Muscle layer of duodenum (tissue), 2 donors: ENCODE measurements around the gene ALAS2.

ENCODE experiments used
- H3K27ac ChIP-seq: one replicate; pipeline ENCODE4 v1.7.0; 2013; ENCODE audit warnings: mild to moderate bottlenecking, low read length
- H3K27me3 ChIP-seq: one replicate; pipeline ENCODE4 v1.7.0; 2013; ENCODE audit warnings: low read depth, mild to moderate bottlenecking, control low read depth, low read length
- H3K36me3 ChIP-seq, 2 donors: one replicate each; pipeline ENCODE4 v1.7.0; 2013; ENCODE audit warnings: low read length in 2 of 2, control low read depth in 1 of 2, mild to moderate bottlenecking in 1 of 2; ENCODE audit not compliant: insufficient read depth in 2 of 2, control insufficient read depth in 1 of 2
- H3K4me1 ChIP-seq, 2 donors: one replicate each; pipeline ENCODE4 v1.7.0; 2013; ENCODE audit warnings: low read length in 2 of 2, mild to moderate bottlenecking in 2 of 2, control low read depth in 1 of 2, moderate library complexity in 1 of 2; ENCODE audit not compliant: insufficient read depth in 2 of 2, control insufficient read depth in 1 of 2
- H3K4me3 ChIP-seq, 2 donors: one replicate each; pipeline ENCODE4 v1.7.0; 2013; ENCODE audit warnings: low read length in 2 of 2, low read depth in 1 of 2, mild to moderate bottlenecking in 1 of 2
- H3K9me3 ChIP-seq, 2 donors: one replicate each; pipeline ENCODE4 v1.7.0; 2013; ENCODE audit warnings: low read length in 2 of 2, control low read depth in 1 of 2, mild to moderate bottlenecking in 1 of 2; ENCODE audit not compliant: control insufficient read depth in 1 of 2
- donor health status: healthy.

ALAS2 gene

DNA sequence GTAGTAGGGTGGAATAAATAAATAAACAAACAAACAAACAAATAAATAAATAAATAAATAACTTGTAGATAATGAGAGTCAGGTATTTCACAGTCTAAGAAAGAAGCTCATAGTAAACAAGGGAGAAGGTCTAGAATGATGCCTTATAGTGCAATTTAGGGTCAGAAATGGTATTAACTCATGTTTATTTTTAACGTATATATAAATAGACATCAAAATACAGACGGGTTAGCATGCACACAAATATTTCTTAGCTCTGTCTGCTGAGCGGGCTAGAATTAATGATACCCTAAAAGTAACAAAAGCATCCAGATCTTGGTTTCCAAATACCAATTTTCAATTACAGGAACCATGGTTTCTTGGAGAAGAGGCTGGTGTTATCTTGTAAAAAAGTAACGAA lies 53.4 kb downstream of the ALAS2 start:
- no peaks in the 10 kb centered on the region for H3K36me3 ChIP-seq
- H3K4me1 ChIP-seq, result no peaks in the 10 kb centered on the region
- H3K27me3 ChIP-seq, result no peaks in the 10 kb centered on the region
- no peak overlapping the region for H3K4me3 ChIP-seq
- H3K9me3 ChIP-seq, result no peaks in the 10 kb centered on the region
- H3K27ac ChIP-seq, result no peak overlapping the region

DNA sequence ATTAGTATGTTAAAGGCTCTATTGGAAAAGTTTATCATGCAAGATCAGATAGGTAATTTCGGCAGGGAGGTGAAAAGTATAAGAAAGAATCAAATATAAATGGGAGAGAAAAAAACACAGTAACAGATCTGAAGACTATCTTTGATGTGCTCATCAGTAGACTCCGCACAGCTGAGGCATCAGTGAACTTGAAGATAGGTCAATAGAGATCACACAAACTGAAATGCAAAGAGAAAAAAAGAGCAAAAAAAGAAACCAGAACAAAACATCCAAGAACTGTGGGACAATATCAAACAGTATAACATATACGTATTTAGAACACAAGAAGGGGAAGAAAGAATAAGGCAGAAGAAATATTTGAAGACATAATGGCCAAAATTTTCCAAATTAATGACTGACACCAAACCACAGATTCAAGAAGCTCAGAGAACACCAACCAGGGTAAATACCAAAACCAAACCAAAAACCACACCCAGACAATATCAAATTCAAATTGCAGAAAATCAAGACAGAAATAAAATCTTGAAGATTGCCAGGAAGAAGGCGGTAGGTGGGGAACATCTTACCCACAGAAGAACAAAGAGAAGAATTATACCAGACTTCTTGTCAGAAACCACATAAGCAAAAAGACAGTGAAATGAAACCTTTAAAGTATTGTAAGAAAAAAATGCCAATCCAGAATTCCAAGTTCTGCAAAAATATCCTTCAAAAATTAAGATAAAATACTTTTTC lies 65.8 kb downstream of the ALAS2 start:
- Histone ChIP-seq H3K36me3 (no peaks in the 10 kb centered on the region), H3K4me3 (no peak overlapping the region), H3K4me1 (no peaks in the 10 kb centered on the region), H3K27me3 (no peaks in the 10 kb centered on the region), H3K9me3 (peaks cover 0 to 3% of the 10 kb centered on the region in 2 donors), H3K27ac (no peak overlapping the region)

DNA sequence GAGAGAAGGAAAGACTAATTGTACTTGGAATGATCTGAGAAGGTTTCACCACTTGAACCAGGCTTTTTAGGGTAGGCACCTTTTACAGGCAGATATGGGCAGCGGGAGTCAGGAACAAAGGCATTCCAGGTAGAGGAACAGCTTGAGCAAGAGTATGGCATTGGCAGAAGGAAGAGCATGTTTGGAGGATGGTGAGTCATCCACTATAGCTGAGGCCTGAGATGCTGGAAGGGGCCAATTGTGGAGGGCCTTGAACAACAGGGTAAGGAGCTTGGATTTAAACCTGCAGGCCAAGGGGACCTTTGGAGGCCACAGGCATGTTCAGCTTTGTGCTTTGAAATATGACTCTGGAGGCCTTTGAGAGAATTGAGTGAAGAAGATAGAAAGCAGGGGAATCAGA lies 69.0 kb downstream of the ALAS2 start:
- Histone ChIP-seq H3K9me3 (no peaks in the 10 kb centered on the region), H3K27me3 (no peaks in the 10 kb centered on the region), H3K27ac (no peak overlapping the region), H3K36me3 (no peaks in the 10 kb centered on the region), H3K4me1 (no peaks in the 10 kb centered on the region), H3K4me3 (no peak overlapping the region)
